Neuronal stem cell (in vitro differentiated cells): ENCODE results near the gene CTSH.

Experiments
- DNase-seq: peaks from one replicate; pipeline ENCODE4 v3.0.0-alpha.2; 2013; ENCODE audit warnings: low spot score
- H2AFZ ChIP-seq: one replicate; pipeline ENCODE4 v1.6.1; 2013; ENCODE audit warnings: mild to moderate bottlenecking, low read length, inconsistent platforms
- H2AK5ac ChIP-seq: 2 replicates; pipeline ENCODE4 v1.6.1; 2013; ENCODE audit warnings: low read depth, mild to moderate bottlenecking, inconsistent platforms, low read length, moderate library complexity, mixed read lengths
- H2BK120ac ChIP-seq: 2 replicates; pipeline ENCODE4 v1.6.1; 2013; ENCODE audit warnings: low read depth, mild to moderate bottlenecking, inconsistent platforms, low read length, moderate library complexity, mixed read lengths
- H2BK12ac ChIP-seq: one replicate; pipeline ENCODE4 v1.6.1; 2013; ENCODE audit warnings: low read length, inconsistent platforms
- H2BK15ac ChIP-seq: 2 replicates; pipeline ENCODE4 v1.6.1; 2013; ENCODE audit warnings: mild to moderate bottlenecking, low read length, inconsistent platforms, mixed read lengths
- H2BK5ac ChIP-seq: one replicate; pipeline ENCODE4 v1.6.1; 2013; ENCODE audit warnings: inconsistent platforms, mild to moderate bottlenecking, low read length, moderate library complexity
- H3K14ac ChIP-seq: one replicate; pipeline ENCODE4 v1.6.1; 2013; ENCODE audit warnings: low read length, inconsistent platforms
- H3K18ac ChIP-seq: 2 replicates; pipeline ENCODE4 v1.6.1; 2013; ENCODE audit warnings: low read length, inconsistent platforms
- H3K23ac ChIP-seq: 2 replicates; pipeline ENCODE4 v1.6.1; 2013; ENCODE audit warnings: low read depth, mild to moderate bottlenecking, mixed read lengths, low read length, inconsistent platforms; ENCODE audit not compliant: poor library complexity
- H3K27ac ChIP-seq: replicated peaks from 3 replicates; pipeline ENCODE4 v1.5.1; 2013; ENCODE audit warnings: low read length, inconsistent platforms
- H3K27me3 ChIP-seq, 3 experiments: 2 replicates each; pipeline ENCODE4 v1.6.1; 2013; ENCODE audit warnings: low read length in 3 of 3, mild to moderate bottlenecking in 2 of 3, inconsistent platforms in 1 of 3, low read depth in 1 of 3, mixed read lengths in 1 of 3, moderate library complexity in 1 of 3; ENCODE audit not compliant: control insufficient read depth in 3 of 3, insufficient read depth in 3 of 3
- H3K36me3 ChIP-seq, 2 donors: replicated peaks in 1 of 2; 2 replicates each; pipeline ENCODE4 v1.6.1; 2013; ENCODE audit warnings: low read length in 2 of 2; ENCODE audit not compliant: control insufficient read depth in 2 of 2, insufficient read depth in 2 of 2
- H3K4ac ChIP-seq: 2 replicates; pipeline ENCODE4 v1.6.1; 2013; ENCODE audit warnings: inconsistent platforms, mild to moderate bottlenecking, low read length, moderate library complexity
- H3K4me1 ChIP-seq, 2 donors: 1 replicate in 1 of 2; 2 replicates in 1 of 2; pipeline ENCODE4 v1.6.1; 2013; ENCODE audit warnings: low read length in 2 of 2, low read depth in 1 of 2; ENCODE audit not compliant: control insufficient read depth in 2 of 2, insufficient read depth in 1 of 2
- H3K4me2 ChIP-seq: one replicate; pipeline ENCODE4 v1.6.1; 2013; ENCODE audit warnings: mild to moderate bottlenecking, low read length, inconsistent platforms; ENCODE audit not compliant: insufficient read depth, poor library complexity, severe bottlenecking
- H3K4me3 ChIP-seq, 2 donors: 2 replicates each; pipeline ENCODE4 v1.5.1; 2013; ENCODE audit warnings: low read length in 2 of 2, mild to moderate bottlenecking in 2 of 2, inconsistent platforms in 1 of 2, moderate library complexity in 1 of 2
- H3K79me1 ChIP-seq: one replicate; pipeline ENCODE4 v1.6.1; 2013; ENCODE audit warnings: low read depth, mild to moderate bottlenecking, inconsistent platforms, low read length, moderate library complexity
- H3K9ac ChIP-seq: one replicate; pipeline ENCODE4 v1.6.1; 2013; ENCODE audit warnings: mild to moderate bottlenecking, low read depth, low read length, inconsistent platforms; ENCODE audit not compliant: poor library complexity
- H3K9me3 ChIP-seq, 2 donors: replicated peaks in 1 of 2; 2 replicates each; pipeline versions ENCODE3 to v1.6.1; 2013; ENCODE audit warnings: low read length in 2 of 2, mild to moderate bottlenecking in 2 of 2, inconsistent platforms in 1 of 2, low read depth in 1 of 2, mixed read lengths in 1 of 2, moderate library complexity in 1 of 2; ENCODE audit not compliant: control insufficient read depth in 2 of 2, insufficient read depth in 1 of 2
- H4K8ac ChIP-seq: one replicate; pipeline ENCODE4 v1.6.1; 2013; ENCODE audit warnings: low read depth, mild to moderate bottlenecking, inconsistent platforms, low read length, moderate library complexity
- H4K91ac ChIP-seq: one replicate; pipeline ENCODE4 v1.6.1; 2013; ENCODE audit warnings: low read length, low read depth, mild to moderate bottlenecking, inconsistent platforms; ENCODE audit not compliant: poor library complexity
- WGBS, 2 donors: extraction: QIAGEN DNeasy Blood & Tissue Kit; methylation state at CpG; one replicate each; pipeline ENCODE4 v1.1.7; 2013; ENCODE audit warnings: missing lambda C conversion rate in 2 of 2, mixed read lengths in 1 of 2; ENCODE audit not compliant: insufficient read length in 2 of 2, insufficient replicate concordance in 1 of 2; ENCODE audit errors: extremely low coverage in 2 of 2; 5-methylcytosine and 5-hydroxymethylcytosine counted together

CTSH gene

DNA sequence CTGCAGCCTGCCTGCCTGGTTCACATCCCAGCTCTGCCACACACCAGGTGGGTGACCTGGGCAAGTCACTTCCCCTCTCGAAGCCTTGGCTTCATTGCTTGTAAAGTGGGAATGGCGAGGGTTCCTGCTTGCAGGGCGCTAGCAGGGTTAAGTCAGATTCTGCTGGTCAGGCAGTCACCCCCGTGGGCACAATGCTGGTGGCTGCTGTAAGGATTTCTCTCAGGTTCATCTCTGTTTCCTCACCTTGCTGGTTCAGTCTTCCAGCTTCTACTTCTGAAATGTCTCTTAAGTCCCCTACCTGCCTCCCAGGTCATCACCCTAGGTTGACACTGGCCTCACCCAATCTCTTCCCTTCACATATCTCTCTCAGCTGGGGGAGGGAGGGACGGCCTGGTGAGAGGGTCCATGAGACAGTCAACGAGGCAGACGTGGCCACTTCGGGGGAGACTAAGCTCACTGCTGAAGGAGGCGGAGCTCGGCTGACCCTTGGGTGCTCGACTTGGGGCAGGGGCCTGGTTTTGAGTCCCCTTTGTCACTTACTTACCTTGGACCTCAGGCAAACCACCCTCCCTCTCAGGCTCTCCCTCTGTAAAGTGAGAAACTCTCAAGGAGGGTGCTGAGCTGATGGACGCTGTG is 11.5 kb downstream of the CTSH start:
- no CpG with 5 or more reads among the region's 12 CpGs for WGBS, 2 donors
- Histone ChIP-seq H2BK12ac (no peak overlapping the region), H2BK5ac (no peak overlapping the region)

DNA sequence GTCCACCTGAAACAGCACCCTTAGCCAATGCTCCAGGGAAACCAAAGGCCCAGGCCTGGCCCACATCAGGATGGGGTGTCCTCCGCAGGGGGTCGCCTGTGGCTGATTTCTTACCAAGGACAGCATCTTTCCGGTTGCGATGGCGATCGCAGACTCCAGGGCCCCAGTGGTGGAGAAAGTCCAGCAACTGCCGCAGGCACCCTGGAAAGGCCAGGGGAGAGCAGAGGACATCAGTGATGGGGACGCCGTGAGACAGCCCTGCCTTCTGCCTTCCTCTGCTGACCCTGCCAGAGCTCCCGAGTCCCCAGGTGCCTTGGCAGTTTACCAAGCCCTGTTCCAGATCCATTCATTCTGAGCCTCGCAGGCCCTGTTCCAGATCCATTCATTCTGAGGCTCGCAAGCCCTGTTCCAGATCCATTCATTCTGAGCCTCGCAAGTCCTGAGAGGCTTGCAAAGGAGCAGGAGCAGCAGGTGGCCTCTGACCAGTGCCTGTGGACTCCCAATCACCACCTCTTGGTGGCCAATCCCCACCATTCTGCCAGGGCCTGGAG is 12.5 kb downstream of the CTSH start:
- peak overlapping the region; percentile 94 for H3K14ac ChIP-seq
- no peak overlapping the region for H3K4ac ChIP-seq
- H3K9me3 ChIP-seq: no peaks in the 10 kb centered on the region
- peak overlapping the region; percentile 25 for H3K18ac ChIP-seq
- H3K23ac ChIP-seq: no peak overlapping the region
- no peak overlapping the region for H2BK15ac ChIP-seq
- H3K4me1 ChIP-seq: peaks cover 0 to 3% of the 10 kb centered on the region in 2 donors
- H2BK12ac ChIP-seq: no peak overlapping the region
- peaks cover 2% of the 10 kb centered on the region for H3K79me1 ChIP-seq
- WGBS, 2 donors: no CpG with 5 or more reads among the region's 13 CpGs
- no peak for DNase-seq
- H3K27ac ChIP-seq: no peak overlapping the region
- H4K8ac ChIP-seq: no peak overlapping the region
- no peak overlapping the region for H3K4me3 ChIP-seq
- no peak overlapping the region for H2BK120ac ChIP-seq
- H2BK5ac ChIP-seq: no peak overlapping the region
- no peak overlapping the region for H3K9ac ChIP-seq
- no peak overlapping the region for H2AFZ ChIP-seq
- no peaks in the 10 kb centered on the region for H3K27me3 ChIP-seq
- peaks cover 4 to 5% of the 10 kb centered on the region in 2 donors for H3K36me3 ChIP-seq
- no peak overlapping the region for H3K4me2 ChIP-seq
- H2AK5ac ChIP-seq: no peak overlapping the region
- H4K91ac ChIP-seq: no peak overlapping the region

More for the DNA sequence above, 11.5 kb downstream of the CTSH start:
- Histone ChIP-seq H3K27ac (no peak overlapping the region), H2AK5ac (no peak overlapping the region), H3K4me3 (no peak overlapping the region), H2BK120ac (no peak overlapping the region), H3K4me1 (peaks cover 0 to 3% of the 10 kb centered on the region in 2 donors), H3K14ac (no peak overlapping the region), H2AFZ (no peak overlapping the region), H4K8ac (no peak overlapping the region), H3K4me2 (no peak overlapping the region), H3K4ac (no peak overlapping the region), H3K23ac (no peak overlapping the region), H3K36me3 (no peaks in the 10 kb centered on the region), H2BK15ac (no peak overlapping the region), H3K18ac (no peak overlapping the region), H3K79me1 (peaks cover 2% of the 10 kb centered on the region), H4K91ac (no peak overlapping the region), H3K9ac (no peak overlapping the region), H3K9me3 (no peaks in the 10 kb centered on the region), H3K27me3 (no peaks in the 10 kb centered on the region)
- no peak for DNase-seq

DNA sequence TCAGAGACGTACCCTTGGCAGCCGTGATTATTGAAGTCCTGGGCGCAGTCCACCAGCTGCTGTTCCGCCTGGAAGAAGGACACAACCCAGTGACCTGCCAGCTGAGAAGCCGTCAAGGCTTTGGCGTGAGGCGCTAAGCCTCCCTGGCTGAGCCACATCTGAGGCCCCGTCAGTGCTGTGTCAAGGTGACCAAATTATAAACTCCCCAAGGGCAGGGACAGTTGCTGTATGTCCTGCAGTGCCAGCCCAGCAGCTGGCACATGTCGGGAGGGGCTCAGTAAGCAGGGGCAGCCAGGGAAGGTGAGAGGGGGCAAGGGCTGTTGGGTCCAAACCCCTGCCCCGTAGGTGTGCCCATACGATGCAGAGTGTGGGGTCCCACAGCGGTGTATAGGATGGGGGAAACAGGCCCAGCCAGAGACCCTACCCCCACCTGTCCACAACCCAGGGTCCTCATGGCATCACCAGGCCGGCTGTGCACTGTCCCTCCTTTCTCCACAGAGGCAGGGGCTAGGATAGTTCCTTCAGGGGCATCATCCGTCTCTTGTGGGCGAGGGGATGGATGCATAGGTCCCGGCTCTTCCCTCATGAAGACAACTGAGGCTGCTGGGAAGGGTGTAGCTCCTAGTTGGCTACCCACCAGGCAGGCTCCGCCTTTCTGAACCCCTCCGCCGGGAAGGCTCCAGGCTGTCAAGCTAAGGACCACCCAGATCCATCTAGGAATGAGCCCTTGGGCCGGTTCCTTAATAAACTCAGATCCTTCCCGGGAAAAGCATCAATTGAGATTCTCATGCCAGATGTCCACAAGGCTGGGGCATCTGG is 13.2 kb downstream of the CTSH start:
- Histone ChIP-seq H3K36me3 (peaks cover 8 to 12% of the 10 kb centered on the region in 2 donors), H2BK5ac (no peak overlapping the region), H3K9ac (peak overlapping the region; percentile 30), H3K79me1 (peaks cover 2% of the 10 kb centered on the region), H3K27me3 (no peaks in the 10 kb centered on the region), H2BK120ac (no peak overlapping the region), H3K4me3 (no peak overlapping the region), H2BK15ac (no peak overlapping the region), H4K8ac (no peak overlapping the region), H3K14ac (peak overlapping the region; percentile 75), H3K4me1 (peaks cover 0 to 3% of the 10 kb centered on the region in 2 donors), H2AK5ac (peak overlapping the region; percentile 18), H3K18ac (no peak overlapping the region), H3K9me3 (no peaks in the 10 kb centered on the region), H3K27ac (no peak overlapping the region), H4K91ac (no peak overlapping the region), H3K4me2 (no peak overlapping the region), H2BK12ac (no peak overlapping the region), H3K23ac (no peak overlapping the region), H2AFZ (no peak overlapping the region), H3K4ac (no peak overlapping the region)
- no CpG with 5 or more reads among the region's 21 CpGs for WGBS, 2 donors
- DNase-seq: no peak
